HG02610 (cell line): ENCODE results near the gene EIF2S3.
"Not testable (repeated sequence)": the region's sequence is repeated elsewhere in the genome, so short reads cannot be mapped to it uniquely, and the experiment has no call there.

Experiments
- ATAC-seq: cut with Tn5 transposase; IDR thresholded peaks from one replicate; pipeline ENCODE4 v1.9.1; 2021; ENCODE audit warnings: mild to moderate bottlenecking, moderate library complexity; ENCODE audit not compliant: unreplicated experiment

EIF2S3 gene

GRCh38 chrX:24049643-24050042, 5.1 kb upstream of the EIF2S3 start:
- not testable (repeated sequence) for ATAC-seq

- ATAC-seq = not testable (repeated sequence)
Observed at GRCh38 chrX:24050522-24051318, 4.0 kb upstream of the EIF2S3 start.

GRCh38 chrX:24055043-24055356, 244 bp downstream of the EIF2S3 start:
- peak; percentile 11 for ATAC-seq

GRCh38 chrX:24063488-24063887, 8.7 kb downstream of the EIF2S3 start:
- no peak for ATAC-seq

GRCh38 chrX:24069877-24070276, 15.1 kb downstream of the EIF2S3 start:
- no peak for ATAC-seq

- ATAC-seq = no peak
Observed at GRCh38 chrX:24079411-24079810, 24.7 kb downstream of the EIF2S3 start.

- peak; percentile 13 for ATAC-seq
Observed at GRCh38 chrX:24080245-24080644, 25.5 kb downstream of the EIF2S3 start.

GRCh38 chrX:24080704-24081103, 25.9 kb downstream of the EIF2S3 start:
- ATAC-seq = peak; percentile 70

GRCh38 chrX:24081661-24082154, 27.0 kb downstream of the EIF2S3 start:
- no peak for ATAC-seq

GRCh38 chrX:24082447-24082846, 27.7 kb downstream of the EIF2S3 start:
- no peak for ATAC-seq

GRCh38 chrX:24085101-24085500, 30.3 kb downstream of the EIF2S3 start:
- no peak for ATAC-seq

- no peak for ATAC-seq
Observed at GRCh38 chrX:24090300-24091200, 35.8 kb downstream of the EIF2S3 start.

- ATAC-seq = no peak
Observed at GRCh38 chrX:24093746-24094145, 39.0 kb downstream of the EIF2S3 start.

GRCh38 chrX:24097741-24098260, 43.0 kb downstream of the EIF2S3 start:
- no peak for ATAC-seq

- ATAC-seq = no peak
Observed at GRCh38 chrX:24098932-24099331, 44.2 kb downstream of the EIF2S3 start.

- no peak for ATAC-seq
Observed at GRCh38 chrX:24099394-24099793, 44.6 kb downstream of the EIF2S3 start.

- no peak for ATAC-seq
Observed at GRCh38 chrX:24100713-24101112, 46.0 kb downstream of the EIF2S3 start.

GRCh38 chrX:24110069-24110468, 55.3 kb downstream of the EIF2S3 start:
- ATAC-seq = no peak

- ATAC-seq = no peak
Observed at GRCh38 chrX:24113181-24113580, 58.4 kb downstream of the EIF2S3 start.

- ATAC-seq = no peak
Observed at GRCh38 chrX:24117258-24117657, 62.5 kb downstream of the EIF2S3 start.

- no peak for ATAC-seq
Observed at GRCh38 chrX:24124244-24124799, 69.6 kb downstream of the EIF2S3 start.
